GM21737 (cell line): ENCODE data around the gene BLACAT1.

Source experiments
- ATAC-seq: cut with Tn5 transposase; IDR thresholded peaks from one replicate; pipeline ENCODE4 v1.9.1; 2021; ENCODE audit warnings: mild to moderate bottlenecking, moderate library complexity; ENCODE audit not compliant: unreplicated experiment

BLACAT1 gene

DNA sequence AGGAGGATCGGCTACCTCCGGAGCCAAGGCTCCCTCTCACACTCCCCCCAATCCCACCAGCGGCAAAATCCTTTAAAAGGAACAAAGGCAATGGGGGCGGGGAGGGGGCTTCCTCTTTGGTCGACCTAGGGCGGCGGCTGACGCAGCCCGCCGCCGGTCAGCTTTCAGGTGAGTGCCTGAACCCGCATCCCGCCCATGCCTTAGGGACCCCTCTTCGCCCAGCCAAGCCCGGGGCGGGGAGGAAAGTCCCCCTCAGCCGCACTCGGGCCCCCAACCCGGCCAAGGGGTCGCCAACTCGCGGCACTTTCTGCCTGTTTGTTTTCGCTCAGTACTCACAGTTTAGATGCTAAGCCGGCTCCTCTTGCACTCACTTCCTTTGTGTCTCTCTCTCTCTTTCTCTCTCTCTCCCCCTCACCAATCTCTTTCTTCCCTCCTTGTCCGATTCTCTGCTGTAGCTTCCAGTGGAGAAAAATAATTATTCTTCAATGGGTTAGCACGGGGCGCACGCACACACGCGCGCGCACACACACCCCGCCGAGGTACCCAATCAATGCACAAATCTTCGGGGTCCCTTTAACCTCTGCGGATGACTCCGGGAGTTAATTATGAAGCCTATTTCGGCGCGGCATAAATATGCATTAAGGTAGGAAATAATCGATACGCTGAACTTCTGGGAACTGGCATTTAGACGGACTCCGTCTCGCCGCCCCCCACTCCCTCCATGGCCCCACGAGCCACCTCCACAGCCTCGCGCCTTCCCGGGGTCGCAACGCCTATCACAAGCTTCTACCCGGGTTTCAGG, at the start of gene BLACAT1:
Gene BLACAT1 (minus strand): TSS at position 465 of the 802 bp plus-strand sequence.
- ATAC-seq: no peak

DNA sequence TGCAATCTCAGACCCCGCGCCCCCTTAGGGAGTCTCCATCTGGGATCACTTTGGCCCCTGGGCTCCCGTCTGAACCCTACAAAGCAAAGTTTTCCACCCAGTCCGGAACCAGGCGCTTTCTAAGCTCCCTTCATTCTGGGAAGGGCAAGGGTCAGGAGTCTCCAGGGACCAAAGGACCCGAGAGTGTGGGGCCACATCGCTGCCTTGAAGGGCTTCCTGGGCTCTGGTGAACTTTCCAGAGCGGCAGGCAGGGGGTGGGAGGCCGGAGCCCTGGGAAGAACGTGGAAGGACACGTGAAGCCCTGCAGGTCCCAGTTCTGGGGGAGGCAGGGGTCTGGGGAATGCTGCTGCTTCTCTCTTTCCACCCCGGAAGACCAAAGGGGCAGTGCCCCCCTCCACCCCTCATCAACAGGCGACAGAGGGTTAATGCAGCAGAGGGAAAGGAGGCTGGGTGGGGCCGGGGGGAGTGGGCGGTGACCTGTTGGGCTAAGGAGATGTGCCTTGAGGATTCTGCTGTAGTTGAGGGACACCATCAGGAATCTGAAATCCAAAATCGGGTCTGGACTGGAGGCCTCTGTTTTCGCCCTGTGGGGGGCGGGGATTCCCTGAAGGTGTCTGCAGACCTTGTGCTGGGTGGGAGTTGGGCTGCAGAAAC, 49.4 kb upstream of the BLACAT1 start:
- ATAC-seq: no peak

DNA sequence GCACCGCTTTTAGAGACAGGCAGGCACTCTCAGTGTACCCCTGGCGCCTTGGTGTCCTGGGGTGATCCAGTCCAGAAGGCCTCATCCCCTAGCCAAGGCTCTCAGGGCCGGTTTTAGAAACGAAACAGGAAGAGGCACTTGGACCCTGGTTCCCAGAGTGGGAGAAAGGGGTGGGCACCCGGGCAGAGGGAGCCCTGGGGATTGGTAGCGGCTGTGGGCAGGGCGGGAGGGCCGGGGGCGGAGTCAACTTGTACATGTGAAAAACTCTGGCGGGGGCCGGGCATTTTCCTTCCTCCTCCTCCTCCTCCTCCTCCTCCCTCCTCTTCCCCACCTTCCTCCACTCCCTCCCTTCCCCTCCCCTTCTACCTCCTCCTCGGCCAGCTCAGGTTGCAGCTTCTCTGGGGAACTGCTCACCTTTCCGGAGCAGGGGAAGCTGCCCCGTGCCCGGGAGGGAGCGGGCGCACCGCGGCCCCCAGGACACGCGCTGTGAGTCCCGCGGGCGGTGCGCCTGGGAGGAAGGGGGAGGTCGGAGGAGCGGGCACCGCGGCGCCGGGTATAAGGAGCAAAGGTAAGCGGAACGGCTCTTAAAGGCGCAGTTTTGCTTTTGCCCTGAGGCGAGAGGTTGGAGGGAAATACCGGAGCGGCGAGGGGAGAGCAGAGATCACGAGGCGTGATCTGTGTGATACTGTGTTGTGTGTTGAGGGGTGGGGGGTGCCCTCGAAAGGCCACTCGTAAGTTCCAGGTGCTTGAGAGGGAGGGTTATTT, 48.6 kb upstream of the BLACAT1 start, which contains the start of gene CDK18:
Gene CDK18 (plus strand): TSS at position 359 of the 765 bp plus-strand sequence. CDS start 18,499 bp downstream, outside the sequence.
- ATAC-seq: no peak

DNA sequence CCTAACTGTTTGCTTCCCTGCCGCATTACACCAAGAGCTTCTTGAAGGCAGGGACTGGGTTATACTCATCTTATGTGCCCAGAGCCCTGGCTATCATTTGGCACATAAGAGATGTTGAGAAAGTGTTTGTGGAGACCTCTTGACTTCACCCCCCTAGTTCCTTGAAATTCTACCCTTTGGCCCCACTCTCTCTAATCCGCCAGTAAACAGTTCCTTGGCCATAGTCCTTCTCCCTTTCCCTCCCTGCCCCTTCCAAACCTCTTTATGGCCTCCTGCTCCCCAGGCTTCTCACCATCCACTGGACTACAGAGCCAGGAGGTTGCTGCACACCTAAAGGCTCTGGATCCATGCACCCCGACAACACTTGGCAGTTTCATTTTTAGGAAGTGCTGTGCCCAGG, 47.1 kb upstream of the BLACAT1 start:
- ATAC-seq: no peak

DNA sequence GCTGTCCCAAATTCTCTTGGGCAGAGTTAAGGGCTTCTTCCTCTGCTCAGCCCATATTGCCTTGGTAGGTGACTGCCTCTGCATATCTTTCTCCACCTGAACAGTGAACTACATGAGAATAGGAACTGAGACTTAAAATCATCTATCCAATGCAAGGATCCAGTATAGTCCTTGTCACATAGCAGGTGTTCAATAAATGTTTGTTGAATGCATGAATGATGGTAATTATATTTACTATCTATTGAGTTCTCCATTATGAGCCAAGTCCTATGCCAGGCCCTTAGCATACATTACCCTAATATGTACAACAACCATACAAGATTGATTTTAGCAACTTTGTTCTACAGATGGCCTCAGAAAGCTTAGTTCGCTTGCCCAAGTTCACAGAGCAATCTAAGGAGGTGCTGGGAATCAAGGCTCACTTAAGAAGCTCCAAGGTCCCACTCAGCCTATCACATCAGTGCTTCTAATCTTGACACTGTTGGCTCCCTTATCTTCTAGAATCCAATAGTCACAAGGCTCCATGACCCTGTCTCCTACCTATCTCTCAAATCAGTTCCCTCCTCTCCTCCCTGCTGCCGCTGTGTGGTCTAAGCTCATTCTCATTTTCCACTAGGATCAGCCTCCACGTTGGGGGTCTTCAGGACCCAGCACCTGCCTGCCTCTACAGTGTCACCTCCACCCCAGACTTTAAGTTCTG, 46.4 kb upstream of the BLACAT1 start:
- no peak for ATAC-seq

DNA sequence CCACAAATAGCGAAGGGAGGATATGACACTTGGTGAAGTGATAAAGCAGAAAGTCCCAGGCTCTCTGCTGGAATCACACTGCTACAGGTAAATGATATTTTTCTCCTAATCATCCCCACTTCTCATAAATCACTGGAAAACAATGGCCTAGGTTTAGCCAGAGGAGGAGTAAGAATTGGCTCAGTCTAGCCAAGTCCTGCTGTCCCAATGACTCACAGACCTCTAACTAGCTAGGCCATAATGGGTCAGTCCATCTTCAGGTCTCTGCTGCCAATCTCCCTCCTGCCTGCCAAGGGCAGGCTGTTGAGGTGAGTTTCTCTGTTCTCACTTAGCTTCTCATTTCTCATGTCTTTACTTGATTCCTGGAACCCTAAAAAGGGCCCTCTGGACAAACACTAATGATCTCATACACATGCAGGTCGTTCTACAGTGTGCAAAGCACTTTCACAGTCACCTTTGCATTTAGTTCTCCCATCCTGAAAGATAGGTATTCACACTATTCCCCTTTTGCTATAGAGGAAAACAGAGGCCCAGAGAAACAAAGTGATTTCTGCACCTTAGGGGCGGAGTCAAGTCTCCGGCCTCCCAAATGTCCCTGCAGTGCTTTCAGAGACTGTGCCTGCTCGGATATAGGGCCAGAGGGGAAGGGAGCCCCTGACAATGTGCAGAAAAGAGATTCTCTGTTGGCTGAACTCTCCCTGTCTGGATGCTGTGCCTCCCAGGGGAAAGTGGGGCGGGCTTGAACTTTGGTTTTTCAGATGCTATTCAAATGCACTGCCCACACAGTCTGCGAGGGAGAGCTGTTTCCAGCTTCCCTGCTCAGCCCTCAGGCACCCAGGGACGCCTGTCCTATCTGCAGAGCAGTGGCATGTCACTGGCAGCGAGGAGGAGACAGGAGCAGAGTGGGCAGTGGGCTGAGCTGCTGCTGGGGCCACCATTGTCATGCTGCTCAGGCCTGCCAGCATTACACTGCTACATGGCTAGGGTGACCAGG, 44.7 kb upstream of the BLACAT1 start:
- ATAC-seq: no peak

DNA sequence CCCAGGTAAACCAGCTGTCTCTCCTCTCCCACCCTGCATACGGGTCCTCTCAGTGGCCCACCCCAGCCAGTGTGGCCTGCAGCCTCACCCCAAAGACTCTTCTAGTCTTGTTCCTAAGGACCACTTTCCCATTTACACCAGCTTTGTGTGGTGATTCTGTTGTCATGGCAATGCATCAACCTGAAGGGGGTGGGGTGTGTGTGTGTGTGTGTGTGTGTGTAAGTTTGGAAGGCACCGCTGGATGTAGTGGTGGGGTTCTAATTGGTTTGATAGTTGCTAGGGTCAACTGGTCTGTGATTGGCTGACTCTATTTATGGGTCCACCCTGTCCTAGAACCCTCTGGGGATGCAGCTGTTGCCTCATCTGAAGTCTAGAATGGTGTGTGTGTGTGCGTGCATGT, 43.9 kb upstream of the BLACAT1 start:
- no peak for ATAC-seq

DNA sequence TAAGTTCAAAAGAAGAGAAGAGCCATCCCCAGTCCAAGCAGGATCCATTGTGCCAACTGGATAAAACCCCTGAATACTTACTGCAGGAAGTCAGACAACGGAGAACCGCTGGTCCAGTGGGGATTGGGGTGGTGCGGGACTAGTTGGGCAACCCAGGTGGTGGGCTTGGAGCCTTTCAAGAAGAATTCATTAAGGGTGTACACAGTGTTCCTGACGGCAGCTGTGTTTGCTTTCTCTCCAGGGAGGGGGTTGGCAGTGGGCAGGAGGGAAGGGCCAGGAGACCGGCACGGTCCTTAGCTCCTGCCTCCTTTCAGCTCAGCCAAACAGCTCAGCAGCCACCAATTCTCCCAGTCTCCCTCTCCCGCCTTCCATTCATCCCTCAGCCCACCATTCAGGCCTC, 41.5 kb upstream of the BLACAT1 start:
- no peak for ATAC-seq

DNA sequence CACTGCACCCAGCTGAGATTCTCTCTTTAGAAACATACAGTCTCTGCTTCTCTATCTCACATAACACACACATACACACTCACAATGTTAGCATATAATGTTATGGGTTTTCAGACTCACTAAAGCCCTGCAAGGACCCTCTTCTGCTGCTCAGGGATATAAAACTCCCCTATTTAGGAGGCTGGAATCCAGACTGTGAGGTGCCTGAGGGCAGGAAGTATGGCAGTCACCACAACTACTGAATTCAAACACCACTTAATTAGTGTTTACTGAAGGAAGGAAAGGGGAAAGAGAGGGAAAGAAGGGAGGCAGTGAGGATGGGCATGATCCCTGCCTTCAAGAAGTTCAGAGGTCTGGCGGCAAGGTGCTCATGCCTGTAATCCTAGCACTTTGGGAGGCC, 40.8 kb upstream of the BLACAT1 start:
- ATAC-seq: no peak

DNA sequence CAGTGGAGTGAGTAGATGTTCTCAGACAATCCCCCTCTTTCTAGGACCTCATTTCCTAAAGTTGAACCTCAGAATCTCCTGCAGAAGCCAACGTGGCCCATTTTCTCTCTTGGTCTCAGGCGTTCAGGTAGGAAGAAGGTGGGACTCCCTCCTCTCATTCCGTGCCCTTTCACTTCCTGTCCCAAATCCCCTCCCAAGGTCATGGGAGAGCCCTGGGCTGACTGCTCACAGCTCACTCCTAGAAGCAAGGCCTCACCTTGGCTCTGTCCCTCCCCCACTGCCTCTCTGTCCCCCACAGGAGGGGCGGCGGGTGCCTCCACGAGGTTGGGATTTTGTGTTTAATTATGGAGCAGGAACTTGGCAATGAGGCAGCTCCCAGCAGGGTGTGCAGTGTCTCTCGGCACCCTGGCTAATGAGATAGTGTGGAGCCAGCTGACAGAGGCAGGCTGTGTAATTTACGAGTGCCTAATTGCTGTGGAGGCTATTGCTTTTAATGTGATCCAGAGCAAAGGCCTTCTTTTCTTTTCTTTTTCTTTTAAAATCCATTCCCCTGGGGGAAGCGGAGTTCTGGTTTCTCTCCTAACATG, 39.5 kb upstream of the BLACAT1 start:
- ATAC-seq: no peak

DNA sequence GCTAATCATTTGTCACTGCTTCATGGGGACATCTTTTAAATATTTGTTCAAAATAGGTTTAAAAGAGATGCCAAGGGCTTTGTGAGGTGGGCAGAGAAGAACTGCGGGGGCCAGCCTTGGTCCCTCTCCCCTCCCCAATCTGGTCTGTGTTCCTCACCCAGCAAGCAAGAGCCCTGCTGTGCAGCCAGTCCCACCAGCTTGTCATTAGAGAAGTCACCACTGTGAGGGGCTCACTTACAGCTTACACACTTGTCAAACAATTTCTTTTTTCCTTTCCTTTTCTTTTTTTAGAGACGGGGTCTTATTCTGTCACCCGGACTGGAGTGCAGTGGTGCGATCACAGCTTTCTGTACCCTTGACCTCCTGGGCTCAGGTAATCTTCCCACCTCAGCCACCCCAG, 38.3 kb upstream of the BLACAT1 start:
- no peak for ATAC-seq

DNA sequence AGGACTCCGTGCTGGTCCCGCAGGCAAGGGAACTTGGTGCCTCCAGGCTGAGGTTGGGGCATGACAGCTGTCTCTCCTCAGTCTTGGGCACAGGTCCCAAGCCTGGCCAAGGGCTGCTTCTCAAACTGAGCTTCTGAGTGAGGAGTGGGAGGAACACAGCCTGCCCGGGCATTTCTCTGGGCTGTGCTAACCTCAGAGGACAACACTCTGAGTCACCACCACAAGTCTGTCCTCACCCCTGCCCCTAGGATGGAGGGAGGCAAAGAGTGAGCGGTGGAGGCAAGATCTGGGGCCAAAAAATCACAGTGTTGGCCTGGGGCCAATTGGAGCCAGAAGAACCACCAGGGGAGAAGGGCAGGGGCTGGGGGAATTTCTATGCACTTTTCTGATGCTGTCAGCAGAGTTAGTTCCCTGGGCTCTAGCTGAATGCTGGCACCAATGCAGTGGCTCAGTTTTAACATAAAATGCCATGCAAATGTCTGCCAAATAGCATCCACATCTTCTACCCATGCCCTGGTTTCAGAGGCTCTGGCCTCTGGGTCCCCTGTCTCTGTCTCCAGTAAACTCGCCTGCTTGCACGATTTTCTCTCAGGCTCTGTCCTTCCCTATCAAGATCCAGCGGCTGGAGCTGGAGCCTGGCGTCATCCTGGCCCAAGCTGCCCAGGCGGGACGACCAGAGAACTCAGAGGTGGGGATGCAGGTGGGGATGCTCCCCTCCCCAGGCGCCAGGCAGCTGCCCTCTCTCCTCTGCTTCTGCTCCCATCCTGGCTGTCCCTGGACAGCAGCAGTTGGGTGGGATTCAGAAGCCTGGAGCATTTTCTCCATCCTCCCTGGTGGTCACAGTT, 37.6 kb upstream of the BLACAT1 start:
- ATAC-seq: no peak

DNA sequence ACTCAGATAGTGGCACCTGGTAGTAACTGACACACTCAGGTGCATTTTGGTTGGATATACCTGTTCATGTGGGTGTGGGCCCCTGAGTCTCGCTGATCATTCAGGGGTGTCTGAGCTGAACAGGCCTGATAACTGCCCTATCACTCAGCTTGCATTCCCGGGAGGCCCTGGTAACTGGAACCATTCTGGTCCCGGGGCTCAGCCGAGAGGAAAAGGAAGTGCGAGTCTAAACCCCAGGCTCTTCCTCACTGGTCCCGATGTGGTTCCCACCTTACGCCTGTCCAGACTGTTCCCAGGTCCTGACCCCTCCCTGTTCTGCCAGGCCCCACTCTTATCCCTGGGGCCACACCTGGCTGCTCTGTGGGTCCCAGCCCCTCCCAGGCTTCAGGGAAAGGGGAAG, 36.9 kb upstream of the BLACAT1 start:
- ATAC-seq: no peak

DNA sequence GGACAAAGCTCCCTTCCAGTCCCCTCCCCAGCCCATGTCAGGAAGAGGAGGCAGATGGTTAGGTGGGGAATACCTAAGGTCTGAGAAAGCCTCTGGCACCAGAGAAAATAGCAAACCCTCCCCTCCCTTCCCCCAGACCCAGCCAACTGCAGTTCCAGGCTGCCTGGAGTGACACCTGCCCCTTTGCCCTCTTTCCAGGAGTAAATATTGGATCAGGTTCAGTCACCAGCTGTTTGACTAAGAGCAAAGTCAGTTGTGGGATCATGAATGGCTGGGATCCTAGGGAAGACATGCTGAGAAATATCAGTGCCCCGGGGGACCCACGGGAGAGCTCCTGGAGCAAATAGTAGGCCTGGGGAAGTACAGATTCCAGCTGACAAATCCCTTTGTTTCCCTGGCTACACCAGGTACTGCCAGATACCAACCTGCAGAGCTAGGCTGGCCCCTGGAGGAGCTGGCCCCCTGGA, 36.4 kb upstream of the BLACAT1 start:
- no peak for ATAC-seq

DNA sequence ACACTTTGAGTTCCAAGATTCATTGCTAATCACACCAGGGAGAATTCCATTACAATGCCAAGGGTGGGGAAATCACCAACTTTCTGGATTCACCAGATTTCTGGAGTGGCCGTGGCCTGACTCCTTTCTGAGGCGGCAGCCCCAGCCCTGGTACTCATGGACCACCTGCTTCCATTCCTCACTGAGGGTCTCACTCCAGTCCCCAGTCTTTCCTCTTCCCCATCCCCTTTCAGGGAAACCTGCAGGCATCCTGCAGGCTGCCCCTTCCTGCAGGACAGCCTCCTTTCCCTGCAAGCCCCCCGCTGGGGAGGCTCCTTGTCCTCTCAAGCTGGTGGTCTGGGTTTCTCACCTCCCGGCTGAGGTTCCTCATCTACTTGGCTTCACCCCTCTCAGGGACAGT, 35.9 kb upstream of the BLACAT1 start:
- ATAC-seq: no peak

DNA sequence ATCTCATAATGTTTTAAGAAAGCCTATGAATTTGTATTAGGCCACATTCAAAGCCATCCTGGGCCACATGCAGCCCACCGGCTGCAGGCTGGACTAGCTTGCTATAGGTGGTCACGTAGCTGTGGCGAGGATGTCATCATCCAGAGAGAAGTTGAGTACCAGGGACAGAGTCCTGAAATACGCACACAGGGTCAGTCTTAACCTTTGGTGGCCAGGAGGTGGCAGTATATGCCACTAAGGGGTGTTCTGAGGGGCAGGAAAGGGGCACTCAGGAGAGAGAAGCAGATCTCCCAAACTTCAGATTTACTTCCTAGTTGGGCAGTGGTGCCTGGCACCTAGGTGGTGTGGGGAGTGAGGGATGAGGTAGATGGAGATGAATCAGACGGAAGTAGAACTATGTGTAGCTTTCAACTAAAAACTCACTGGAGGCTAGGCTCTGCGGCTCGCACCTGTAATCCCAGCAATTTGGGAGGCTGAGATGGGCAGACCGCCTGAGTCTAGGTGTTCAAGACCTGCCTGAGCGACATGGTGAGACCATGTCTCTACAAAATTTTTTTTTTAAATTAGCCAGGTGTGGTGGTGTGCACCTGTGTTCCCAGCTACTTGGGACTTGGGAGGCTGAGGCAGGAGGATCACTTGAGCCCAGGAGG, 32.4 kb upstream of the BLACAT1 start:
- no peak for ATAC-seq

DNA sequence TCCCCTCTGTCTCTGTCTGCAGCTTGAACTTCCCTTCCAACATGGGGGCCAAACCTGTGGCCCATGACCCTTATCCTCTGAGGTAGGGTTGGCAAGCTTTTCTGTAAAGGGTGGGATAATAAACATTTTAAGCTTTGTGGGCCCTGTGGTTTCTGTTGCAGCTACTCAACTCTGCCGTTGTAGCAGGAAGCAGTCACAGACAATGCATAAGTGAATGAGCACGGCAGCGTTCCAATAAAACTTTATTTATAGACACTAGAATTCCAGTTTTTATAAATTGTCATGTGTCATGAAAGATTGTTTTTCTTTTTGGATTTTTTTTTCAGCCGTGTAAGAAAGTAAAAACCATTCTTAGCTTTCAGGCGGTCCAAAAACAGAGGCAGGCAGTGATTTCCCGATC, 30.4 kb upstream of the BLACAT1 start:
- no peak for ATAC-seq
